OCI-LY7 (cell line): Measurements from ENCODE around the gene GPR27.

ENCODE experiments used
- EZH2phosphoT487 ChIP-seq: fragments of 200-600 bp; sonication (generic); IDR thresholded peaks from 2 replicates; pipeline ENCODE4 v1.6.1; 2018; ENCODE audit warnings: low read depth, borderline replicate concordance, mild to moderate bottlenecking, mixed run types, antibody characterized with exemption, low read length, moderate library complexity, mixed read lengths
- TF ChIP-seq, protein P1 (sequence below): fragments of 200-600 bp; sonication (generic); conservative IDR thresholded peaks from 2 replicates; pipeline ENCODE4 v1.5.1; 2014; ENCODE audit warnings: mild to moderate bottlenecking, antibody characterized with exemption, low read length, moderate library complexity, mixed read lengths

DNA sequence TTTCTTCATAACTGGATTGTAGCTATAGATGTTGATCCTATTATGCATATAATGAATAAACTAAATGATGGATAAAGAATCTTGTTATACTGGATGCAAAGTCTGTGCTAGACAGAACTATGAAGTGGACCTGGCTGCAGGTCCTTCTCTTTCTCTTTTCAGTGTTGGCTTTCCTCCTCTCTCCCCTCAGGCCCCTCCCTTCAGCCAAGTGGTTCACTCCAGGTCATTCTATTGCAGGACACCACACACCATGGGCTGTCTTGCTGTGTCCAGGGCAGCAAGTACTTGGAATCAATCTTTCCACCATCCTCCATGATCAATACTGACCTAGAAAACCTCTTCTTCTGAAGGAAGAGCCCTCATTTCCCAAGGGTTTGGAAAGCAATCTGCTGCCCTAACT is 48.7 kb upstream of the GPR27 start:
- TF ChIP-seq, protein P1, sequence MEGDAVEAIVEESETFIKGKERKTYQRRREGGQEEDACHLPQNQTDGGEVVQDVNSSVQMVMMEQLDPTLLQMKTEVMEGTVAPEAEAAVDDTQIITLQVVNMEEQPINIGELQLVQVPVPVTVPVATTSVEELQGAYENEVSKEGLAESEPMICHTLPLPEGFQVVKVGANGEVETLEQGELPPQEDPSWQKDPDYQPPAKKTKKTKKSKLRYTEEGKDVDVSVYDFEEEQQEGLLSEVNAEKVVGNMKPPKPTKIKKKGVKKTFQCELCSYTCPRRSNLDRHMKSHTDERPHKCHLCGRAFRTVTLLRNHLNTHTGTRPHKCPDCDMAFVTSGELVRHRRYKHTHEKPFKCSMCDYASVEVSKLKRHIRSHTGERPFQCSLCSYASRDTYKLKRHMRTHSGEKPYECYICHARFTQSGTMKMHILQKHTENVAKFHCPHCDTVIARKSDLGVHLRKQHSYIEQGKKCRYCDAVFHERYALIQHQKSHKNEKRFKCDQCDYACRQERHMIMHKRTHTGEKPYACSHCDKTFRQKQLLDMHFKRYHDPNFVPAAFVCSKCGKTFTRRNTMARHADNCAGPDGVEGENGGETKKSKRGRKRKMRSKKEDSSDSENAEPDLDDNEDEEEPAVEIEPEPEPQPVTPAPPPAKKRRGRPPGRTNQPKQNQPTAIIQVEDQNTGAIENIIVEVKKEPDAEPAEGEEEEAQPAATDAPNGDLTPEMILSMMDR = no peak
- TF ChIP-seq EZH2phosphoT487 = no peak
